ENCODE data around the gene TMEM213. TPM values are rescaled to one million over a fixed set of nuclear protein-coding genes. Genes with fewer than 3 reads are reported as not detected.

Gene TMEM213
- total RNA-seq, 1 experiment from 2014 or later, result 0.11 TPM

DNA sequence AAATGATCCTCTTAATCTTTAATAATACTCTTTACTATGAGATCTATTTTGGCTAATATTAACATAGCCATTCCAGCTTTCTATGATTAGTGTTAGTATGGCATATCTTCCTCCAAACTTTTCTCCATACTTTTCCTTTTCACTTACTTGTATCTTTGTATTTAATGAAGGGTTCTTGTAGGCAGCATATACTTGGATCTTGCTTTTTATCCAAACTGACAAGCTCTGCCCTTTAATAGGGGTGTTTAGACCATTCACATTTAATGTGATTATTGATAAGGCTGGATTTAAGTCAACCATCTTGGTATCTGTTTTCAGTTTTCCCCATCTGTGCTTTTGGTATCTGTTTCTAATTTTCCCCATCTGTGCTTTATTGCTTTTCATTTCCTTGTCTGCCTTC is 59.9 kb downstream of the TMEM213 start:
- no peak overlapping the region for H3K4me3 Mint-ChIP-seq
- POLR2A ChIA-PET, result no interaction called here
- DNase-seq (ENCODE audit: low spot score) (no peak), ATAC-seq (no peak)
- no peaks in the 10 kb centered on the region; the same call in 1 of the 2 replicates for H3K27me3 Mint-ChIP-seq (ENCODE audit: low read depth)
- CTCF ChIA-PET, result no interaction called here
- TF ChIP-seq, protein P1, sequence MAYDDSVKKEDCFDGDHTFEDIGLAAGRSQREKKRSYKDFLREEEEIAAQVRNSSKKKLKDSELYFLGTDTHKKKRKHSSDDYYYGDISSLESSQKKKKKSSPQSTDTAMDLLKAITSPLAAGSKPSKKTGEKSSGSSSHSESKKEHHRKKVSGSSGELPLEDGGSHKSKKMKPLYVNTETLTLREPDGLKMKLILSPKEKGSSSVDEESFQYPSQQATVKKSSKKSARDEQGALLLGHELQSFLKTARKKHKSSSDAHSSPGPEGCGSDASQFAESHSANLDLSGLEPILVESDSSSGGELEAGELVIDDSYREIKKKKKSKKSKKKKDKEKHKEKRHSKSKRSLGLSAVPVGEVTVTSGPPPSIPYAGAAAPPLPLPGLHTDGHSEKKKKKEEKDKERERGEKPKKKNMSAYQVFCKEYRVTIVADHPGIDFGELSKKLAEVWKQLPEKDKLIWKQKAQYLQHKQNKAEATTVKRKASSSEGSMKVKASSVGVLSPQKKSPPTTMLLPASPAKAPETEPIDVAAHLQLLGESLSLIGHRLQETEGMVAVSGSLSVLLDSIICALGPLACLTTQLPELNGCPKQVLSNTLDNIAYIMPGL (CRISPR knock-in tag; IDR thresholded peaks at IDR 0.05), result no peak
- TF ChIP-seq ERG (CRISPR knock-in tag; IDR thresholded peaks at IDR 0.05) (no peak), ZNF396 (CRISPR knock-in tag; IDR thresholded peaks at IDR 0.05; ENCODE audit: borderline replicate concordance) (no peak), ZNF512 (CRISPR knock-in tag; IDR thresholded peaks at IDR 0.05; ENCODE audit: borderline replicate concordance) (no peak), ZNF138 (CRISPR knock-in tag; conservative IDR thresholded peaks at IDR 0.05) (no peak), MAX (CRISPR knock-in tag; IDR thresholded peaks at IDR 0.05) (no peak), ELF4 (CRISPR knock-in tag; IDR thresholded peaks at IDR 0.05; ENCODE audit: low read depth) (no peak), SOX15 (CRISPR knock-in tag; IDR thresholded peaks at IDR 0.05) (no peak), SP1 (CRISPR knock-in tag; conservative IDR thresholded peaks at IDR 0.05) (no peak), ZMAT4 (CRISPR knock-in tag; IDR thresholded peaks at IDR 0.05) (no peak), ZNF425 (CRISPR knock-in tag; conservative IDR thresholded peaks at IDR 0.05) (no peak), SMAD4 (CRISPR knock-in tag; IDR thresholded peaks at IDR 0.05) (no peak), E2F5 (CRISPR knock-in tag; IDR thresholded peaks at IDR 0.05) (no peak), EMX1 (CRISPR knock-in tag; IDR thresholded peaks at IDR 0.05) (no peak), NFATC4 (CRISPR knock-in tag; IDR thresholded peaks at IDR 0.05) (no peak), GTF2I (CRISPR knock-in tag; conservative IDR thresholded peaks at IDR 0.05) (no peak), MXD4 (CRISPR knock-in tag; IDR thresholded peaks at IDR 0.05; ENCODE audit: borderline replicate concordance) (no peak), ETV6 (CRISPR knock-in tag; IDR thresholded peaks at IDR 0.05) (no peak)
- TF ChIP-seq, protein P2, sequence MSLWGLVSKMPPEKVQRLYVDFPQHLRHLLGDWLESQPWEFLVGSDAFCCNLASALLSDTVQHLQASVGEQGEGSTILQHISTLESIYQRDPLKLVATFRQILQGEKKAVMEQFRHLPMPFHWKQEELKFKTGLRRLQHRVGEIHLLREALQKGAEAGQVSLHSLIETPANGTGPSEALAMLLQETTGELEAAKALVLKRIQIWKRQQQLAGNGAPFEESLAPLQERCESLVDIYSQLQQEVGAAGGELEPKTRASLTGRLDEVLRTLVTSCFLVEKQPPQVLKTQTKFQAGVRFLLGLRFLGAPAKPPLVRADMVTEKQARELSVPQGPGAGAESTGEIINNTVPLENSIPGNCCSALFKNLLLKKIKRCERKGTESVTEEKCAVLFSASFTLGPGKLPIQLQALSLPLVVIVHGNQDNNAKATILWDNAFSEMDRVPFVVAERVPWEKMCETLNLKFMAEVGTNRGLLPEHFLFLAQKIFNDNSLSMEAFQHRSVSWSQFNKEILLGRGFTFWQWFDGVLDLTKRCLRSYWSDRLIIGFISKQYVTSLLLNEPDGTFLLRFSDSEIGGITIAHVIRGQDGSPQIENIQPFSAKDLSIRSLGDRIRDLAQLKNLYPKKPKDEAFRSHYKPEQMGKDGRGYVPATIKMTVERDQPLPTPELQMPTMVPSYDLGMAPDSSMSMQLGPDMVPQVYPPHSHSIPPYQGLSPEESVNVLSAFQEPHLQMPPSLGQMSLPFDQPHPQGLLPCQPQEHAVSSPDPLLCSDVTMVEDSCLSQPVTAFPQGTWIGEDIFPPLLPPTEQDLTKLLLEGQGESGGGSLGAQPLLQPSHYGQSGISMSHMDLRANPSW (CRISPR knock-in tag; conservative IDR thresholded peaks at IDR 0.05; ENCODE audit: low read depth), result no peak
- TF ChIP-seq, protein P3, sequence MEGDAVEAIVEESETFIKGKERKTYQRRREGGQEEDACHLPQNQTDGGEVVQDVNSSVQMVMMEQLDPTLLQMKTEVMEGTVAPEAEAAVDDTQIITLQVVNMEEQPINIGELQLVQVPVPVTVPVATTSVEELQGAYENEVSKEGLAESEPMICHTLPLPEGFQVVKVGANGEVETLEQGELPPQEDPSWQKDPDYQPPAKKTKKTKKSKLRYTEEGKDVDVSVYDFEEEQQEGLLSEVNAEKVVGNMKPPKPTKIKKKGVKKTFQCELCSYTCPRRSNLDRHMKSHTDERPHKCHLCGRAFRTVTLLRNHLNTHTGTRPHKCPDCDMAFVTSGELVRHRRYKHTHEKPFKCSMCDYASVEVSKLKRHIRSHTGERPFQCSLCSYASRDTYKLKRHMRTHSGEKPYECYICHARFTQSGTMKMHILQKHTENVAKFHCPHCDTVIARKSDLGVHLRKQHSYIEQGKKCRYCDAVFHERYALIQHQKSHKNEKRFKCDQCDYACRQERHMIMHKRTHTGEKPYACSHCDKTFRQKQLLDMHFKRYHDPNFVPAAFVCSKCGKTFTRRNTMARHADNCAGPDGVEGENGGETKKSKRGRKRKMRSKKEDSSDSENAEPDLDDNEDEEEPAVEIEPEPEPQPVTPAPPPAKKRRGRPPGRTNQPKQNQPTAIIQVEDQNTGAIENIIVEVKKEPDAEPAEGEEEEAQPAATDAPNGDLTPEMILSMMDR (IDR thresholded peaks at IDR 0.05), result no peak
- peaks cover 58% of the 10 kb centered on the region for H3K36me3 Mint-ChIP-seq
- H3K27ac Mint-ChIP-seq, result no peak overlapping the region
- H3K4me1 Mint-ChIP-seq, result peaks cover 29% of the 10 kb centered on the region
- H3K9me3 Mint-ChIP-seq, result peaks cover 26% of the 10 kb centered on the region

Measured in WTC11 (cell line).